Loucy (cell line): ENCODE results near the gene TRIB2.

Experiments
- H2AFZ ChIP-seq: fragments of 200-600 bp; sonication (generic); 2 replicates; pipeline ENCODE4 v1.6.0; 2016; ENCODE audit warnings: antibody characterized with exemption, mild to moderate bottlenecking, low read length, moderate library complexity
- H3F3A ChIP-seq: fragments of 200-600 bp; 2 replicates; pipeline ENCODE4 v1.6.0; 2016; ENCODE audit warnings: antibody characterized with exemption, low read depth, mild to moderate bottlenecking
- H3K27me3 ChIP-seq: fragments of 200-600 bp; sonication (generic); 2 replicates; pipeline ENCODE4 v1.6.1; 2014; ENCODE audit warnings: low read length, mild to moderate bottlenecking; ENCODE audit not compliant: insufficient read depth, poor library complexity, severe bottlenecking
- H3K36me3 ChIP-seq: fragments of 200-600 bp; sonication (generic); 2 replicates; pipeline ENCODE4 v1.6.1; 2016; ENCODE audit warnings: low read length; ENCODE audit not compliant: insufficient read depth
- H3K4me1 ChIP-seq: fragments of 200-600 bp; sonication (generic); 2 replicates; pipeline ENCODE4 v1.5.1; 2014; ENCODE audit warnings: low read length, mild to moderate bottlenecking; ENCODE audit not compliant: insufficient read depth, poor library complexity, severe bottlenecking
- H3K4me2 ChIP-seq: fragments of 200-600 bp; sonication (generic); 2 replicates; pipeline ENCODE4 v1.6.0; 2014; ENCODE audit warnings: antibody characterized with exemption, low read length, low read depth, mild to moderate bottlenecking; ENCODE audit not compliant: poor library complexity, severe bottlenecking
- H3K4me3 ChIP-seq: fragments of 200-600 bp; sonication (generic); 2 replicates; pipeline ENCODE4 v1.5.1; 2014; ENCODE audit warnings: low read length, mild to moderate bottlenecking, mixed read lengths; ENCODE audit not compliant: poor library complexity, severe bottlenecking
- H3K79me2 ChIP-seq: fragments of 200-600 bp; sonication (generic); 2 replicates; pipeline ENCODE4 v1.6.1; 2014; ENCODE audit warnings: low read length; ENCODE audit not compliant: insufficient read depth
- H3K9ac ChIP-seq: fragments of 200-600 bp; sonication (generic); 2 replicates; pipeline ENCODE4 v1.6.0; 2014; ENCODE audit warnings: mild to moderate bottlenecking, low read depth, low read length, moderate library complexity; ENCODE audit not compliant: poor library complexity, severe bottlenecking
- H3K9me2 ChIP-seq: fragments of 200-600 bp; sonication (generic); replicated peaks from 2 replicates; pipeline ENCODE4 v1.6.1; 2016; ENCODE audit warnings: low read depth, low read length, mixed read lengths
- H3K9me3 ChIP-seq: fragments of 200-600 bp; sonication (generic); 2 replicates; pipeline ENCODE4 v1.6.1; 2014; ENCODE audit warnings: mild to moderate bottlenecking, antibody characterized with exemption, low read length, low read depth; ENCODE audit not compliant: insufficient read depth
- H4K20me1 ChIP-seq: fragments of 200-600 bp; sonication (generic); 2 replicates; pipeline ENCODE4 v1.6.0; 2014; ENCODE audit warnings: antibody characterized with exemption, low read length, mild to moderate bottlenecking; ENCODE audit not compliant: insufficient read depth, poor library complexity, severe bottlenecking
- CTCF ChIP-seq: fragments of 200-600 bp; sonication (generic); conservative IDR thresholded peaks from 2 replicates; pipeline ENCODE4 v1.5.1; 2014; ENCODE audit warnings: mild to moderate bottlenecking, antibody characterized with exemption, low read length
- EZH2phosphoT487 ChIP-seq: fragments of 200-600 bp; IDR thresholded peaks from 2 replicates; pipeline ENCODE4 v1.6.1; 2018; ENCODE audit warnings: antibody characterized with exemption, mild to moderate bottlenecking, moderate library complexity, borderline replicate concordance

Gene TRIB2

GRCh38 chr2:12685145-12685544 is 31.6 kb upstream of the TRIB2 start:
- Histone ChIP-seq H3F3A (no peaks in the 10 kb centered on the region), H3K79me2 (no peaks in the 10 kb centered on the region), H3K9me3 (no peaks in the 10 kb centered on the region), H3K9me2 (no peaks in the 10 kb centered on the region), H3K4me1 (no peaks in the 10 kb centered on the region), H3K36me3 (no peaks in the 10 kb centered on the region), H4K20me1 (no peaks in the 10 kb centered on the region), H2AFZ (no peak overlapping the region), H3K4me2 (no peak overlapping the region), H3K9ac (no peak overlapping the region), H3K27me3 (no peaks in the 10 kb centered on the region), H3K4me3 (no peak overlapping the region)
- TF ChIP-seq EZH2phosphoT487, result no peak
- no peak for TF ChIP-seq CTCF

DNA sequence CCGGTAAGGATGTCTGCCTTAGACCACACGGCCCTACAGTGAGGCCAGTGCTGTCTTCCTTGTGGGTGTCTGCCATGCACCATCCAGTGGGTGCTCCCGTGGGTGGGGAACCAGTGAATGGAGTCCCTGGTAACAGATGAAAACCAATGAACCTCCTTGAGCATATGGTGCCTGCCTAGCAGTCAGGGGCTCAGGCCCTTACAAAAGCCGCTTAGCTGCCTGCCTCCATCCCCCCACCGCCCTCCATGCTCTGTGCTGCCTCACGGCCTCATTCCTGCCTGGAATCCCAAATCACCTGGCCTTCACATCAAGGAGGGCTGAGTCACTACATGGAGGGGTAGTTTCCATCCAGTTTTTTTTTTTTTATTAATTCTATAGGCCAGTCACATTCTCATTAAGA is 30.8 kb upstream of the TRIB2 start:
- H3K4me1 ChIP-seq, result no peaks in the 10 kb centered on the region
- no peak overlapping the region for H3K4me2 ChIP-seq
- no peak overlapping the region for H3K4me3 ChIP-seq
- H3K27me3 ChIP-seq, result no peaks in the 10 kb centered on the region
- H3K9me2 ChIP-seq, result no peaks in the 10 kb centered on the region
- no peak overlapping the region for H2AFZ ChIP-seq
- no peaks in the 10 kb centered on the region for H3K36me3 ChIP-seq
- H3K9me3 ChIP-seq, result no peaks in the 10 kb centered on the region
- TF ChIP-seq CTCF (no peak), EZH2phosphoT487 (no peak)
- no peaks in the 10 kb centered on the region for H4K20me1 ChIP-seq
- no peaks in the 10 kb centered on the region for H3K79me2 ChIP-seq
- no peaks in the 10 kb centered on the region for H3F3A ChIP-seq
- no peak overlapping the region for H3K9ac ChIP-seq

DNA sequence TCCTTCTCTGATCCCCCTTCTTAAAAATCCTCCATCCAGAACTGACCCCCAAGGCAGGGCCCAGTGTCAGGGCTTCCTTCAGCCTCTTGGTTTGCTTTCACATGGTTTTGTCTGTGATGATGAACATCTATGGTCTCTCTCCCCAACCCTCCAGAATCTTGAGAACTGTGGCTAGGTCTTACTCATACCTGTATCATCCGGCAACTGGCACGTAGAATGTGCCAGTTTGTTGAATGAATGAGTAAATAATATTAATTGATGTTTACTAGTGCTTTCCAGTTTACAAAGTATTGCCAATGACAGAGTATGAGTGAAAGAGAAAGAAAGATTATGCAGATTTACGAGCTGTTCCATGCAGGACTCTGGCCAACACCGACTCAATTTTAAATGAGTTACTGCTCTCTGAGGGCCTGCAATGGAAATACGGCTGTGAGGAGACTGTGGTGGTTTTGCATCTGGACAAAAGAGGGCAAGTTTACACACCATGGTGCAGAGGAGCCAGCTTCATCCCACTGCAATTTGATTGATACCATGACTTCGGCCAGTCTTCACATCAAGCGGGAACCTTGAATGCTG is 29.9 kb upstream of the TRIB2 start:
- H3K9me3 ChIP-seq, result 0 out of 2 replicates have a peak, but pooled peaks cover 1% of the 10 kb centered on the region
- no peak overlapping the region for H2AFZ ChIP-seq
- no peaks in the 10 kb centered on the region for H3K9me2 ChIP-seq
- TF ChIP-seq CTCF (no peak), EZH2phosphoT487 (no peak)
- H3K36me3 ChIP-seq, result no peaks in the 10 kb centered on the region
- no peak overlapping the region for H3K4me3 ChIP-seq
- H4K20me1 ChIP-seq, result no peaks in the 10 kb centered on the region
- H3F3A ChIP-seq, result no peaks in the 10 kb centered on the region
- no peak overlapping the region for H3K4me2 ChIP-seq
- no peaks in the 10 kb centered on the region for H3K27me3 ChIP-seq
- no peak overlapping the region for H3K9ac ChIP-seq
- no peaks in the 10 kb centered on the region for H3K4me1 ChIP-seq
- no peaks in the 10 kb centered on the region for H3K79me2 ChIP-seq
